Left ventricle myocardium inferior (tissue), 1 donor: ENCODE data around the gene ATXN7. TPM values are rescaled to one million over a fixed set of nuclear protein-coding genes. Genes with fewer than 3 reads are reported as not detected.
A peak's percentile ranks its signal among the peaks of the same experiment; 100 is the strongest.

ENCODE experiments used
- DNase-seq: peaks from one replicate; pipeline ENCODE4 v3.0.0-alpha.2; 2020
- H3K27ac ChIP-seq: fragments of 200-600 bp; replicated peaks from 2 replicates; pipeline ENCODE4 v1.8.0; 2021
- H3K27me3 ChIP-seq: fragments of 200-600 bp; 2 replicates; pipeline ENCODE4 v1.8.0; 2021; ENCODE audit warnings: low read depth
- H3K36me3 ChIP-seq: fragments of 200-600 bp; 2 replicates; pipeline ENCODE4 v1.8.0; 2021
- H3K4me1 ChIP-seq: fragments of 200-600 bp; 2 replicates; pipeline ENCODE4 v1.8.0; 2021
- H3K4me3 ChIP-seq: fragments of 200-600 bp; 2 replicates; pipeline ENCODE4 v1.8.0; 2021; ENCODE audit warnings: mild to moderate bottlenecking, moderate library complexity
- H3K9me3 ChIP-seq: fragments of 200-600 bp; replicated peaks from 2 replicates; pipeline ENCODE4 v1.8.0; 2021
- CTCF ChIP-seq: fragments of 200-600 bp; IDR thresholded peaks from 2 replicates; pipeline ENCODE4 v1.8.0; 2021; ENCODE audit warnings: antibody characterized with exemption, mild to moderate bottlenecking, borderline replicate concordance
- intact Hi-C: fragments of 100-400 bp; cut with micrococcal nuclease; formaldehyde crosslinking; loops from one replicate; pipeline ENCODE4 v1.11.0; 2022
- total RNA-seq: library from RNA; stranded (reverse); fragmentation: NEBNext Ultra II Directional; extraction: Animal tissue kit (Norgen Biotek cat#: 25700); gene quantifications from one replicate; pipeline ENCODE4 v1.2.1, GENCODE V29; 2021
- donor health status: DM: no; HTN: yes; CAD: no; lungs with severe emphysema.

Gene ATXN7
- total RNA-seq, 1 donor from 2014 or later, result 12.1 TPM

- Histone ChIP-seq H3K27me3 (no peaks in the 10 kb centered on the region), H3K4me3 (no peak overlapping the region), H3K27ac (no peak overlapping the region), H3K4me1 (peaks cover 9% of the 10 kb centered on the region), H3K9me3 (no peaks in the 10 kb centered on the region), H3K36me3 (peaks cover 66% of the 10 kb centered on the region)
- DNase-seq, result no peak
- no peak for TF ChIP-seq CTCF
- intact Hi-C loops, result no loop called here
Measured at GRCh38 chr3:63990204-63990603, 126.5 kb downstream of the ATXN7 start.

- no peak for TF ChIP-seq CTCF
- no peak overlapping the region for H3K4me3 ChIP-seq
- H3K27me3 ChIP-seq, result no peaks in the 10 kb centered on the region
- H3K27ac ChIP-seq, result no peak overlapping the region
- intact Hi-C loops, result no loop called here
- H3K36me3 ChIP-seq, result peaks cover 69% of the 10 kb centered on the region
- no peaks in the 10 kb centered on the region for H3K9me3 ChIP-seq
- no peak for DNase-seq
- peaks cover 9% of the 10 kb centered on the region for H3K4me1 ChIP-seq
Measured at GRCh38 chr3:63990733-63991132, 127.1 kb downstream of the ATXN7 start.

GRCh38 chr3:63991666-63992065 is 128.0 kb downstream of the ATXN7 start:
- Histone ChIP-seq H3K27ac (no peak overlapping the region), H3K27me3 (no peaks in the 10 kb centered on the region), H3K4me1 (peaks cover 9% of the 10 kb centered on the region), H3K9me3 (no peaks in the 10 kb centered on the region), H3K36me3 (peaks cover 77% of the 10 kb centered on the region), H3K4me3 (no peak overlapping the region)
- intact Hi-C loops, result no loop called here
- DNase-seq, result no peak
- TF ChIP-seq CTCF, result no peak

- H3K4me3 ChIP-seq, result no peak overlapping the region
- no peak for DNase-seq
- H3K27ac ChIP-seq, result no peak overlapping the region
- TF ChIP-seq CTCF, result no peak
- H3K27me3 ChIP-seq, result no peaks in the 10 kb centered on the region
- intact Hi-C loops, result no loop called here
- no peaks in the 10 kb centered on the region for H3K9me3 ChIP-seq
- H3K36me3 ChIP-seq, result peaks cover 85% of the 10 kb centered on the region
- H3K4me1 ChIP-seq, result peaks cover 9% of the 10 kb centered on the region
Measured at GRCh38 chr3:63992516-63993209, 129.0 kb downstream of the ATXN7 start.

GRCh38 chr3:63993653-63994079 is 130.0 kb downstream of the ATXN7 start:
- TF ChIP-seq CTCF, result peak; percentile 95
- Histone ChIP-seq H3K27ac (peak overlapping the region; percentile 15), H3K27me3 (no peaks in the 10 kb centered on the region), H3K9me3 (no peaks in the 10 kb centered on the region), H3K4me1 (peaks cover 9% of the 10 kb centered on the region), H3K36me3 (peaks cover 85% of the 10 kb centered on the region), H3K4me3 (no peak overlapping the region)
- intact Hi-C loops, result no loop called here
- peak; percentile 51 for DNase-seq
